HUES6 (cell line): ENCODE results near the gene TWF2.
A peak's percentile ranks its signal among the peaks of the same experiment; 100 is the strongest.
"Not testable (repeated sequence)": the region's sequence is repeated elsewhere in the genome, so short reads cannot be mapped to it uniquely, and the experiment has no call there.

Source experiments
- H3K27ac ChIP-seq: 2 replicates; pipeline ENCODE4 v1.7.0; 2013; ENCODE audit warnings: low read depth, mild to moderate bottlenecking, low read length, inconsistent platforms
- H3K27me3 ChIP-seq: 2 replicates; pipeline ENCODE4 v1.6.1; 2013; ENCODE audit warnings: low read length; ENCODE audit not compliant: control insufficient read depth, insufficient read depth
- H3K36me3 ChIP-seq: 2 replicates; pipeline ENCODE4 v1.6.1; 2013; ENCODE audit warnings: low read length; ENCODE audit not compliant: control insufficient read depth, insufficient read depth
- H3K4me1 ChIP-seq: 2 replicates; pipeline ENCODE4 v1.6.1; 2013; ENCODE audit warnings: low read length; ENCODE audit not compliant: control insufficient read depth, insufficient read depth
- H3K4me3 ChIP-seq: 2 replicates; pipeline ENCODE4 v1.5.1; 2013; ENCODE audit warnings: low read depth, low read length
- H3K9ac ChIP-seq: one replicate; pipeline ENCODE4 v1.6.1; 2013; ENCODE audit warnings: mild to moderate bottlenecking, low read length
- H3K9me3 ChIP-seq: 2 replicates; pipeline ENCODE4 v1.6.1; 2013; ENCODE audit warnings: low read depth, low read length; ENCODE audit not compliant: control insufficient read depth, insufficient read depth

TWF2 gene

DNA sequence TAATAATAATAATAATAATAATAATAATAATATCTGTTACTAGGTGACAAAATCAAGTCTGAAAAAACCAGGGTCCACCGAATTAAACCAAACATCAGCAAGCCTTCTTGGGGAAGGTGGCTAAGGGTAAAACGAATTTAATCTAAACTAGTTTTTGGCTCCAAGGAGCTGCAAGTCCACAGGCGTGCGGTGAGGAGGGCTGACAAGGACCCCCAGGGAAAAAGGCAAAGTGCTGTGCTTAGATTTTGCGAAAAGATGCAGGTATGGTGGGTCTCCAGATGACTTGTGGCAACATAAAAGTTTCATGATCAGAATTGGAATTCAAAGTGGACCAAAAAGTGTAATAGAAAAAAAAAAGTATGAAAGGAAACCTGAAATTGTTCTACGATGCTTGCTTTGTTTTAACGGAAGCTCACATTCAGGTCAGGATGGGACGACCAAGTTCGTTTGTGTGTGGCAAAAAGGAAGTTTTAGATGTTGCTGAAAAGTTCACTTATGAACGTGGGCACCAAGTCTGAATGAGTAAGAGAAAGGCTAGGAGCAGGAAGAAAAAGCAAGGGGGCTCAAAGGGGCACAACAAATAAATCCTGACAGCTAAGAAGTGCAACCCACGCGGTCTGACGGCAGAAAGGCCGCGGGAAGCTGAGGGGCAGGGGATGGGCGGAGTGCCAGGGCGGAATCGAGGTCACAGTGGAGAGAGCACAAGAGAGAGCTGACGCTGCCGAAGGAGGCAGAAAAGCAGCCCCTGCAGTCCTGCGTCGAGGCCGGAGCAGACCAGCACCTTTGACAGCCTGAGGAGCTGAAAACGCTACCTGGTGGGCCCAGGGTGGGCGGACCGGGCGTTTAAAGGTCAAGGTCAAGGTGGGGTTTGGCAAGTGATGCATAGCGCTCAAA is 38.4 kb upstream of the TWF2 start:
- Histone ChIP-seq H3K9ac (peak overlapping the region; percentile 99), H3K4me3 (peak overlapping the region; percentile 99), H3K27ac (0 out of 2 replicates have a peak overlapping the region, but pooled peaks have one; percentile 4), H3K9me3 (no peaks in the 10 kb centered on the region), H3K27me3 (no peaks in the 10 kb centered on the region), H3K4me1 (peaks cover 18% of the 10 kb centered on the region), H3K36me3 (peaks cover 20% of the 10 kb centered on the region)

DNA sequence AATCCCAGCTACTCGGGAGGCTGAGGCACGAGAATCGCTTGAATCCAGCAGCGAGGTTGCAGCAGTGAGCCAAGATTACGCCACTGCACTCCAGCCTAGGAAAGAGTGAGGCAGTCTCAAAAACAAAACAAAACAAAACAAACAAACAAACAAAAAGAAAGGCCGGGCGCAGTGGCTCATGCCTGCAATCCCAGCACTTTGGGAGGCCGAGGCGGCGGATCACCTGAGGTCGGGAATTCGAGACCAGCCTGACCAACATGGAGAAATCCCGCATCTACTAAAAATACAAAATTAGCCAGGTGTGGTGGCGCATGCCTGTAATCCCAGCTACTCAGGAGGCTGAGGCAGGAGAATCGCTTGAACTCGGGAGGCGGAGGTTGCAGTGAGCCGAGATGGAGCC is 35.8 kb upstream of the TWF2 start:
- not testable (repeated sequence) for H3K27ac ChIP-seq, H3K4me3 ChIP-seq

DNA sequence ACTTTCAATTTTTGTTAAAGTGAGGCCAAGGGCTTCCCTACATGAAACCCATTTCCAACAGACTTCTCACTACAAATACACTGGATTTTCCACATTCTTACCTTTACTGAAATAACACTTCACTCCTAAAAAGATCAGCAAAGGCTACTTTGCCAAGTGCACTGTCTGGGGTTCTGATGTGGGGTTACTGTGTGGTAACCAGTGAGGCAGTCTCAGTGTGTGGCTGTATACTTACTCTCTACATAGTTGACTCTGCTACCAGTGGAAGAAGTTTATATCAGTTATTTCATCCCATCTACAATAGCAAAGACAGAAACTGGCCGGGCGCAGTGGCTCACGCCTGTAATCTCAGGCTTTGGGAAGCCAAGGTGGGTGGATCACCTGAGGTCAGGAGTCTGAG is 33.9 kb upstream of the TWF2 start:
- H3K27me3 ChIP-seq: no peaks in the 10 kb centered on the region
- no peak overlapping the region for H3K9ac ChIP-seq
- no peak overlapping the region for H3K27ac ChIP-seq
- peaks cover 6% of the 10 kb centered on the region; the same call in 1 of the 2 replicates for H3K4me1 ChIP-seq
- no peak overlapping the region for H3K4me3 ChIP-seq
- no peaks in the 10 kb centered on the region for H3K9me3 ChIP-seq
- H3K36me3 ChIP-seq: peaks cover 58% of the 10 kb centered on the region

More for the DNA sequence above, 35.8 kb upstream of the TWF2 start:
- H3K4me1 ChIP-seq: peaks cover 13% of the 10 kb centered on the region; the same call in 1 of the 2 replicates
- not testable (repeated sequence) for H3K9ac ChIP-seq, H3K27me3 ChIP-seq, H3K9me3 ChIP-seq
- H3K36me3 ChIP-seq: peaks cover 39% of the 10 kb centered on the region

DNA sequence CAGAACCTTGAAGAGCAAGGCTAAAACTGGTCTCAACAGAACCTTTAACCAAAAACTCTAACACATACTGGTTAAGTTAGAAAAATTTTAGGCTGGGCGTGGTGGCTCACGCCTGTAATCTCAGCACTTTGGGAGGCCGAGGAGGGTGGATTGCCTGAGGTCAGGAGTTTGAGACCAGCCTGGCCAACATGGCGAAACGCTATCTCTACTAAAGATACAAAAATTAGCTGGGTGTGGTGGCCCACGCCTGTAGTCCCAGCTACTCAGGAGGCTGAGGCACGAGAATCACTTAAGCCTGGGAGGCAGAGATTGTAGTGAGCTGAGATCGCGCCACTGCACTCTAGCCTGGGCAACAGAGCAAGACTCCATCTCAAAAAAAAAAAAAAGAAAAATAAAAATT is 33.2 kb upstream of the TWF2 start:
- not testable (repeated sequence) for H3K9me3 ChIP-seq, H3K4me3 ChIP-seq, H3K27ac ChIP-seq, H3K27me3 ChIP-seq, H3K9ac ChIP-seq, H3K4me1 ChIP-seq
- H3K36me3 ChIP-seq: peaks cover 64% of the 10 kb centered on the region

DNA sequence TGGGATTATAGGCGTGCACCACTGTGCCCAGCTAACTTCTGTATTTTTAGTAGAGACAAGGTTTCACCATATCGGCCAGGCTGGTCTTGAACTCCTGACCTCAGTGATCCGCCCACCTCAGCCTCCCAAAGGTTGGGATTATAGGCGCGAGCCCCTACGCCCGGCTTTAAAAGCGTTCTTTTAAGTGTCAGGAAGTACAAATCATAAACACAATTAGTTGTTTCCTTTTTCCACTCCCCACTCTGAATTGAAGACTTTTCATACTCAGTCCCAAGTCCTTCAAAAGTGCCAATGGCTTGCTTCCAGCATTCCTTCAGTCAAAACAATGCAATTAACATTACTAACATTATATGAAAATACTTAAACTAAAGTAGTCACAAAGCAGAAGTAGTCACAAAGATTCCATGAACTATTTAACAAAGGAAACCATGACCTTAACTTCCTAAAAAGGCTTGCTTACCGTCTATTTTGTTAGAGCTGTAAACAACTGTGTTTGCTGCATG is 31.3 kb upstream of the TWF2 start:
- no peaks in the 10 kb centered on the region for H3K4me1 ChIP-seq
- no peaks in the 10 kb centered on the region for H3K27me3 ChIP-seq
- H3K36me3 ChIP-seq: peaks cover 81% of the 10 kb centered on the region
- H3K27ac ChIP-seq: no peak overlapping the region
- no peak overlapping the region for H3K4me3 ChIP-seq
- no peaks in the 10 kb centered on the region for H3K9me3 ChIP-seq
- H3K9ac ChIP-seq: no peak overlapping the region

DNA sequence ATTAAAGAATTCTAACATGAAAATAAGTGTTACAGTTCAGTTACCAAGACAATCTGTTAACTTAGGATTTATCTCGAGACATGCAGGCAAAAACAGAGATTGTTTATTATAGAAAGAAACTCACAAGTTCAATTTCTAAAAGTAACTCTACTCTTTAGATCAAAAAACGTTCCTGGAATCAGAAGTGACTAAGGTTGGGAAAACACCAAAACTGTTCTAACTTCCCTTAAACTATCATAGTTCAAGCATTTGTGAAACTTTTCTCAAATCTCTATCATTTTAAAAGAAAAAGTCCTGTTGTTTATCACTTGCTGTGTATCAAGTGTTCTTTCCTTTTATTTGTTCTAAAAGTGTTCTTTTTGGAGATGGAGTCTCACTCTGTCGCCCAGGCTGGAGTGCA is 30.8 kb upstream of the TWF2 start:
- H3K27me3 ChIP-seq: no peaks in the 10 kb centered on the region
- H3K9ac ChIP-seq: no peak overlapping the region
- peaks cover 86% of the 10 kb centered on the region for H3K36me3 ChIP-seq
- H3K9me3 ChIP-seq: no peaks in the 10 kb centered on the region
- H3K27ac ChIP-seq: no peak overlapping the region
- no peak overlapping the region for H3K4me3 ChIP-seq
- no peaks in the 10 kb centered on the region for H3K4me1 ChIP-seq

DNA sequence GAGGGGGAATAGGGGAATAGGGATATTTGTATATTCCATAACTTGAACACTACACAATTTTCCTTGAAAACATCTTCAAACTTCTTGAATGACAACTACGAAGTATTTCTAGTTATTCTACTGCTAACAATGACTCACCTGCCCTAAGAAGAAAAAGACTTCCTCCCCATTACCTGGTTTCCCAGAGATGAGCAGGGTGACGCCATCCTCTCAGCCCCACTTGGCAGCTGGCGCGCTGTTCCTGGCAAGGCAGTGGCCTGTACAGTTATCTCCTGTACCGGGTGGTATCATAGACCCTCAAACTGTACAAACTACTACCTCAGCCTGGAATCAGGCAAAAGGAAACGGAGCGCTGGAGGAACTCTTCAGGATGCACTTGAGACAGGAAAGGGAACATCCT is 29.1 kb upstream of the TWF2 start:
- H3K36me3 ChIP-seq: peaks cover 88% of the 10 kb centered on the region

DNA sequence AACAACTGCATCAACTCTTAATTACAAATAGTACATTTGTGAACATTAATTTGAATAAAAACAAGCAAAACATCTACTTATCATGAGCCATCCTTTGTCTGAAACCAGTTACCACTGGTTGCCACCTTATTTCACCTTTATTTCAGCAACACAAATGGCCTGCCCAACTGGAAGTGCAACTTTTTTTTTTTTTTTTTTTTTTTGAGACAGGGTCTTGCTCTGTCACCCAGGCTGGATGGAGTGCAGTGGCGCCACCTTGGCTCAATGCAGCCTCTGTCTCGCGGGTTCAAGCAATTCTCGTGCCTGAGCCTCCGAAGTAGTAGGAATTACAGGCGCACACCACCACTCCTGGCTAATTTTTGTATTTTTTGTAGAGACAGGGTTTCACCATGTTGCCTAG is 26.4 kb upstream of the TWF2 start:
- H3K9me3 ChIP-seq: no peaks in the 10 kb centered on the region
- no peak overlapping the region for H3K9ac ChIP-seq
- peaks cover 97% of the 10 kb centered on the region for H3K36me3 ChIP-seq
- no peak overlapping the region for H3K4me3 ChIP-seq
- H3K27me3 ChIP-seq: no peaks in the 10 kb centered on the region
- no peak overlapping the region for H3K27ac ChIP-seq
- H3K4me1 ChIP-seq: no peaks in the 10 kb centered on the region

More for the DNA sequence above, 29.1 kb upstream of the TWF2 start:
- H3K27ac ChIP-seq: no peak overlapping the region
- H3K9ac ChIP-seq: no peak overlapping the region
- H3K9me3 ChIP-seq: no peaks in the 10 kb centered on the region
- H3K27me3 ChIP-seq: no peaks in the 10 kb centered on the region
- no peak overlapping the region for H3K4me3 ChIP-seq
- no peaks in the 10 kb centered on the region for H3K4me1 ChIP-seq

DNA sequence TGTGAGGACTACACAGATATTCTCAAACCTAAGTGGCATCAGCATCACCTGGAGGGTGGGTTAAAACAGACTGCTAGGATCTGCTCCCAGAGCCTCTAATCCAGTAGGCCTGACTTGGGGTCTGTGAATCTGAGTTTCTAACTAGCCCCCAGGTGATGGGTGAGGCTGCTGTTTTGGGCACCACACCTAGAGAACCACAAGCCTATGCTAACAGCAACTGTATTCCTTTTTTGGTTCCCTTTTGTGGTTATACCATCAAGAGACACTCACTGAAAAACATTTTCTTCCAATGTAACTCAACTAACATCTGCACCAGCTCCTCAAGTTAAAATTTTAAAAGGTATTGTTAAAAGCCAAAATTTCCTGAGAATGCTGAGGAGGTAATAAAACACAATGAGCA is 23.5 kb upstream of the TWF2 start:
- H3K4me3 ChIP-seq: no peak overlapping the region
- H3K4me1 ChIP-seq: no peaks in the 10 kb centered on the region
- no peaks in the 10 kb centered on the region for H3K27me3 ChIP-seq
- H3K27ac ChIP-seq: no peak overlapping the region
- H3K9ac ChIP-seq: no peak overlapping the region
- peaks cover 96% of the 10 kb centered on the region for H3K36me3 ChIP-seq
- no peaks in the 10 kb centered on the region for H3K9me3 ChIP-seq

DNA sequence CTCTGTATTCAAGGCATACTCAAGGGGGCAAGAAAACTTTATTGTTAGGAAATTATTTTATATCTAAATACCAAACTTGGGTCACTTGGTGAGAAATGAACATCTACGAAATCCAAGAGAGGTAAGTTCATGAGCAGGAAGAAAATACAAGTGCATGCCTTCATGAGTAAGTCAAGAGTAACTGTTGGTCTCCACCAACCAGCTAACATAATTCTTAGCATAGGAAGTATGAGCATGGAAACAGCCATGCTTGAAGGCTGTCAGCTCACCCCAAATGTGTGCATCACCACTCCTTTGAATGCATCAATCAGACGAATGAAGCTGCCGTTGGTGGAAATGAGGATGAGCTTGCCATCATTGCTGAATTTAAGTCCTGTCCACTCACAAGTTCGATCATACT is 20.5 kb upstream of the TWF2 start:
- Histone ChIP-seq H3K4me1 (no peaks in the 10 kb centered on the region), H3K36me3 (peaks cover 97% of the 10 kb centered on the region), H3K9ac (no peak overlapping the region), H3K9me3 (no peaks in the 10 kb centered on the region), H3K27me3 (no peaks in the 10 kb centered on the region), H3K27ac (no peak overlapping the region), H3K4me3 (no peak overlapping the region)

DNA sequence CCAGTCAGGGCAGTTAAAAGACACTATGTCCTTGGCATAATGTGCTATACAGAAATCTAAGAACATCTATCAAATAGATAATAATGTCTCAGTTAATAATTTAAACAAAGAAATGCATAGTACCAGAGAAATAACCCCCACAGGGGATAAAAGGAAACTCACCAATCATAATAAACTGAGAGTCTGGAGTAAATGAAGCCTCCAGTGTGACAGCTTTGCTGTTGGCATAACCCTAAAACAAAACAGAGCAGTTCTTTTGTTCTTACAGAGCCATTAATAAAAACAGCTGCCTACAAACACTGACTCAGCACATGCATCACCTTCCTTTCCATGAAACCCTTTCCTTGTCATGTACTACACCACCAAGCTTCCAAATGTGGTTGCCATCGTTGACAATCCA is 20.1 kb upstream of the TWF2 start:
- Histone ChIP-seq H3K4me3 (no peak overlapping the region), H3K36me3 (peaks cover 97% of the 10 kb centered on the region), H3K9me3 (no peaks in the 10 kb centered on the region), H3K27me3 (no peaks in the 10 kb centered on the region), H3K9ac (no peak overlapping the region), H3K27ac (no peak overlapping the region), H3K4me1 (no peaks in the 10 kb centered on the region)
